Activated CD8-positive, alpha-beta memory T cell treated with anti-CD3 and anti-CD28 coated beads for 48 hours (primary cell): ENCODE results near the gene KPNB1.

Experiments
- DNase-seq, 3 experiments: peaks; one replicate each; pipeline ENCODE4 v3.0.0-alpha.2; 2020; ENCODE audit warnings: low read depth in 2 of 3, low spot score in 2 of 3

KPNB1 gene

DNA sequence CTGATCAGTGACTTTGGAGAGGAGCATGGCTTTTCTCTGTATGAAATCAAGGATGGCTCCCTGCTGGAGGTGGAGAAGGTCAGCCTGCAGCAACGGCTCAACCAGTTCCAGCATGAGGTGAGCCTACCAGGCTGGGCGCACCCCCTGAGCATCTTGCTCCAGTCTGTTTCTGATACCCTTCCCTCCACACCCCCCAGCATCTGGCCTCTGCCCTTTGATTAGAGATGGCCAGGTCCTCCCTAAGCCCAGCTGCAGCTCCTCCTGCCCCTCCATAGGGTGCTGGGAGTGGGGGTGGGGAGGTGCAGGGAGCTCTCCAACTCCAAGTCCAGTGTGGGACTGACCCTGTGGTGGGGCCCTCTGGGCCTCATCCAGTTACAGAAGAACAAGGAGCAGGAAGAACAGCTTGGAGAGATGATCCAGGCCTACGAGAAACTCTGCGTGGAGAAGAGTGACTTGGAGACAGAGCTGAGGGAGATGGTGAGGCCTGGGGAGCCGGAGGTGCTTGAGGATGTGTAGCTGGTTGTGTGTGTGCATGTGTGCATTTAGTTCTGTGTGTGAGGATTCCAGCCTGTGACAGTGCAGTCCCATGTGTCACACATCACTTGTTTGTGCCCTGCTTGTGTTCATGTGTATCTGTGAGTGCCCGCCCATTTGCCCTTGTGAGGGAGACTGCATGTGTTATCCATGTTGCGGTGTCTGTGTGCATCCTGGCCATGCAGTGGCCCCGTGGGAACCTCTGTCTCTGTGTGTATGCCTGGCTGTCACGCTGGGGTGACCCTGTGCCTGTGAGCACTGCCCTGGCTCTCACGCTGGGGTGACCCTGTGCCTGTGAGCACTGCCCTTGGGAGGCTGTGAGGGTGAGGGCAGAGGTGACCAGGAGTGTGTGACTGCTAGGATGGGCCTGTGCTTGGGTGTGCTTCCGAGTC lies 47.3 kb downstream of the KPNB1 start:
- DNase-seq = no peak

DNA sequence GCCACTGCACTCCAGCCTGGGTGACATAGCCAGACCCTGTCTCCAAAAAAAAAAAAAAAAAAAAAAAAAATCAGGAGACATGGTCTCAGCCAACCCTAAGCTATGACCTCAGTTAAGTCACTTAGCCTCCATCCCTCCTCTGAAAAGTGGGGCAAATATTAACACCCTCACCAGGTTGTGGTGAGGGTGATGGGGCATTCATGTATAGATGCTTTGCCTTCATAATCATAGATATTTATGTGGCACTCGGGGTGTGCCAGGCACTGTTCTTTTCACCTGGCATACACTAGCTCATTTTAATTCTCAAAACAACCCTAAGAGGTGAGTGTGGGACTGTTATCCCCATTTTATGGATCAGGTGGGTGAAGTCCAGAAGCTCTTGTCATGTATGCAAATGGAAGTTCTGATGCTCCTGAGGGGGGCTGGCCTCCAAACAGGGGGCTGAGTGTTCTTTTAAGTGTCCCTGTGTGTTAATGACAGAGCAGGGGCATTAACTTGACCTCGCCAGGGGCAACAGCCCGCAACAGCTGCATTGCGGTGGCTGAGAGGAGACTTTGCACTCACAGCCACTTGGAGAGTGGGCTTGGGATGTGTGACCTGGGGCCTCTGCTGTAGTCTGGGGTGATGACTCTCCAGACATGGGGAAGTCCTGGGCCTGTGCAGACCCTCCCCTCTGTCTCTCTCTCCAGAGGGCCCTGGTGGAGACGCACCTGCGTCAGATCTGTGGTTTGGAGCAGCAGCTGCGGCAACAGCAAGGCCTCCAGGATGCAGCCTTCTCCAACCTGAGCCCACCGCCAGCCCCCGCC lies 48.4 kb downstream of the KPNB1 start:
- DNase-seq = no peak

DNA sequence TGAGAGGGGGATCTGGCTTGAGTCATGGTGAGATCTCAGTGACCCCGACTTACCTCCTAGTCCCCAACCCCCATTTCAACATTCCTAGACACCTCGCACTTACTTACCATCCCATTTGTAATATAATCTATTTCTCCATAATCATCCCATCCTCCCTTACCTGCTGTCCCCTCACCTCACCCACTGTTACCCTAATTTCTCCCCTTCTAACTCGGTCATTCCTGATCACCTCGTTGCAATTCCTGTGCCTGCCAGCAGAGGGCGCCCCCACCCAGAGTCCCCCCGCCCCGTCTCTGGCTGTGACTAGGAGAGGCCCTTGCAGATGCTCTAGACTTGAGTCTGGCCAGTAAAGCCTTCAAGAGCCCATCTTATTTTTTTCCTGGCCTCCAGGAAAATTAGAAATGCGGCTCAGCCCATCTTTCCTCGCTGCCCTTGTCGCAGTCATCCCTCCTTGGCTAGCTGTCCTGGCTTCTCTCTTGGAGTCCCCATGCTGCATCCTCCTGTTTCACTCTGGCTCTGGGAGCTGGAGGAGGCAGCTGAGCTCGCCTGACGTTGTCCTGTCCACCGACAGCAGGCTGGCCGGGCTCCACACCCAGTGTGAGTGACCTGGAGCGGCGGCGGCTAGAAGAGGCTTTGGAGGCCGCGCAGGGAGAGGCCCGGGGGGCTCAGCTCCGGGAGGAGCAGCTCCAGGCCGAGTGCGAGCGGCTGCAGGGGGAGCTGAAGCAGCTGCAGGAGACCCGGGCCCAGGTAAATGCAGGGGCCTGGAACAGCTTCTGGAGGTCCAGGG lies 49.2 kb downstream of the KPNB1 start:
- DNase-seq = peak in 1 of 3 experiments; percentile 96

DNA sequence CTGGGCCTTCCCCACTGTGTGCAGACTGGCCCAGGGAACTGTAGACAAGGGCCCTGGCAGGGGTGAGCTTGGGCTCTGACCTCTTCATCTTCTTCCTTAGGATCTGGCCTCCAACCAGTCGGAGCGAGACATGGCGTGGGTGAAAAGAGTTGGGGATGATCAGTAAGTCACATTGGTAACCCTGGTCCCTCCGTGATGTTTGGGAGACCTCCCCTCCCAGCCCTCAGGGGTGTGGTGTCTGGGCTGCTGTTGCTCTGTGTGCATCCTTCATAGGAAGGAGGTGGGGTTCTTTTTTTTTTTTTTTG lies 49.8 kb downstream of the KPNB1 start:
- DNase-seq = no peak

DNA sequence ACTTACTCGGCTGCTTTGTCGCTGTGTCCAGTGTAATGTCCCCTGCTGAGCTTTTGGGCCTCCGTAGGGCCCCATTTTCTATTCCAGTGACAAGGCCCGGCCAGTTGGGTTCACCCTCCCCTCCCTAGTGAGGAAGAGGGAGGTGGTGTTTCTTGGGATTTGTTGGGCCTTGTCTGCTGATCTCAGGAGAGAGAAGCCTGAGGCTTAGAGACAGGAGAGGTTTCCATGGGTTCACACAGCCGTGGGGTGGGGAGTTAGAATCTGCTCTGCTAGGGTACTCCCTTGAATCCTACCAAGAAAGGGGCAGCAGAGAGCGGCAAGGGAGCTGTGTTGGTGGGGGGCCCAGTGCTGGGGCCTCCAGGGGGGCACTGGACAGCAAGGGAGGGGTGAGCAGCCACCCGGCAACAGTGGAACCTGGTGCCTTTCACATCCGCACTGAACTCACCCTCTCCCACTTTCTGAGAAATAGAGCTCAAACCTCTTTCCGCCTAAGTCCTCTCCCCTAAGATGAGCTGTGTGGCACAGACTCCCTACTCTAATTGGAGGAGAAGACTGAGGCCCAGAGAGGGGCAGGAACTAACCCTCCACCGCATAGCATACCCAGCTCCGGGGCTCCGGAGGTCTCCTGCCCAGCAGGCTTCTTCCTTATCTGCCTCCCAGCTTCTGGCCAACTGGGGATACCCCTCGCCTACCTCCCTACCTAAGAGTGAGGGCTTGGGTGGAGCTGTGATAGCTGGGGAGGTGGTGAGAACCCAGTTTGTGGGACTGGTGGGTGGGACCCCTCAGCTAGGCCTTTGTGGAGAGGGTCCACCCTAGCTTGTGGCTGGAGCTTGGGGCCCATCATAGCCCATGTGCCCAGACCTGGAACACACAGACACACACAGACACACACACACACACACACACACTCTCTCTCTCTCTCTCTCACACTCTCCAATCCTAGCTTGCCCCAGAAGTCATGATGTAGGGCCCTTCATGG lies 51.0 kb downstream of the KPNB1 start:
- no peak for DNase-seq

DNA sequence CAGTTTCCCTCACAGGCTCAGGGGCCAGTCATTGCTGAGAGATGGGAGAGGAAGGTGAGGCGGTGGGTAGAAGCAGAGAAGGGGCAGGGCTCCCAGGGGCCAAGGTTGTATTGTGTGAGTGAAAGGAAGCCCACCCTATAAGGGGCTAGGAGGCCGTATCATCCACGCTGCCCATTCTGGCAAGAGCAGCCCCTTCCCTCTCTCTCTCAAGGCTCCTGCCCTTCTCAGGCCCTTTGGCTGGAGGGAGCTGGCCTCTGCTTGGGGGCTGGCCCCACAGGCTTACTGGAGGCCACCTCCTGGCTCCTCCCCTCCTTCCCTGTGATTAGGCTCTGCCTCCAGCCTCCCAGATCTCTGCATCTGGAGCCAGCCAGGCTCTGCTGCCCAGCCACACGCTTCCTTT lies 51.9 kb downstream of the KPNB1 start:
- no peak for DNase-seq

DNA sequence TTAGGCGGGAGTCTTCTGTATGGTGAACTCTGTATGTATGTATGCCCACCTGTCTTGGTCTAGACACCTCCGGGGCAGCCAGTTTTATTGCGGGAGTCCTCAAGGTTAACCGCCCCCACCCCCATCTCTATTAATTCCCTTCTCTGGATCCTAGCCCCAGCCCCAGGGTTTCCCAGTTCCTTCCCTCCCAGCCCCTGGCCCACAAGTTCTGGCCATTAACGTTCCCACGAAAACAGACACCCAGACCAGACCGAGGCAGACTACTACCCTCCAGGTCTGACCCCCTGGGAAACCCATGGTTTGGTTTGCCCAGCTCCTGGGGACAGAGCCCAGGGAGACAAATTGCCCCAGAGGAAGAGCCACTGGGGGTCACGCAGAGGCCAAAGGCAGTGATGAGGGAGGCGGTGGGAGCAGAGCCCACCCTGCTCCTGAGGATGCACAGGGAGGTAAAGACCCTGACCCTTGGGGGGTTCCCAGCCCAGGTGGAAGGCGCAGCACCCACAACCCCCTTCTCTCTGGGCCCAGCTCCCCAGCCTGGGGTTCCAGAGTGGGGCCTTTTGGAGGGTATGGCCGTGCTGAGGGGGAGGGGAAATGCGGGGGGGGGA lies 52.8 kb downstream of the KPNB1 start:
- DNase-seq = no peak

DNA sequence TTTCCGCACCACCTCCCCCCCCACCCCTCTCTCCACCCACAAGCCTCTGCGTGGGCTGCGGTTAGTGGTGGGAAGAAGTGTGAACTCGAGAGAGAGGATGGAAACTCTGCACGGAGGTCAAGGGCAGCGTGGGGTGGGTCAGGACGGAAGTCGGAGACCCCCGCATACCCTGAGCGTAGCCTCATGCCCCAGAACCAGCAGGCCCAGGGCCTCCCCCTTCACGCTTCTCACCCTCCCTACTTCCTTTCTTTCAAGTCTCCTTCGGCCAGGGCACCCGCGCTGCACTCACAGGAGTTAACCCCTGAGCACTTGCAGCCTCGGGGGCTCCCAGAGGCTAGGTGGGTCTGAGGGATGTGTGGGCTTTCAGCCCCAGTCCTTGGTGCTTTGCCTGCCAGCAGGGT lies 53.5 kb downstream of the KPNB1 start:
- no peak for DNase-seq

DNA sequence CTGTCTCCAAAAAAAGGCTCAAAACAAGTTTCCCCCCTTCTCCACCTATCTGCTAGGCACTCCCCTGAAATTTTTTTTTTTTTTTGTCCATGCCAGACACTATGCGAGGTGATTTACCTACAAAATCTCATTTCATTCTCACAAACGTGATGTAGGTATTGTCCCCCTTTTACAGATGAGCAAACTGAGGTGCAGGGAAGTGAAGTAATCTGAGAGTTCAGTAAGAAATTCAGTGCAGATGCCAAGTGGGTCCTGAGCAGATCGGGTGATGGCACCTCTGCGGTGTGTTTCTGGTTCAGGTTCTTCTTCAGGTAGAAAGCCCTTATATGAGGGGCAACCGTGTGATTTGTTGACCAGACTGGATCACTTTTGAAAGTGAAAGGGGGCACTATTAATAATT lies 54.0 kb downstream of the KPNB1 start:
- DNase-seq = no peak

DNA sequence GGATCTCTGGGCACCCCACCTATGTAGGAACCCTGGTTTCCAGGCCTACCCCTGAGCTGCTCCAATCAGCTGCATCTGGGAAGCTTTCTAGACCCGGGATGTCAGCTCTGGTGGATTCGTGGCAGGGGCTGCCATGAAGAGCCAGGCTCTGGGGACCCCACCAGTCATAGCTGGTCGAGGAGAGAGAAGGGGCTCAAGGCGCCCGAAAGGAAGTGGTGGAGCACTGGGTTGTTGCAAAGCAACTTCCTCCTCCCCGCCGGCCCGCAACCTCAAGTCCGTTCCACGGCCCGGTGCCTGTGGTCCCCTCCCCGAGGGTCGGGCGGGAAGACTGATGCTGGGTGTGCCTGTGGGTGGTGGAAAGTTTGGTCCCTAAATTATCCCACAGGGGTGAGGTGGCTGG lies 54.4 kb downstream of the KPNB1 start:
- no peak for DNase-seq

DNA sequence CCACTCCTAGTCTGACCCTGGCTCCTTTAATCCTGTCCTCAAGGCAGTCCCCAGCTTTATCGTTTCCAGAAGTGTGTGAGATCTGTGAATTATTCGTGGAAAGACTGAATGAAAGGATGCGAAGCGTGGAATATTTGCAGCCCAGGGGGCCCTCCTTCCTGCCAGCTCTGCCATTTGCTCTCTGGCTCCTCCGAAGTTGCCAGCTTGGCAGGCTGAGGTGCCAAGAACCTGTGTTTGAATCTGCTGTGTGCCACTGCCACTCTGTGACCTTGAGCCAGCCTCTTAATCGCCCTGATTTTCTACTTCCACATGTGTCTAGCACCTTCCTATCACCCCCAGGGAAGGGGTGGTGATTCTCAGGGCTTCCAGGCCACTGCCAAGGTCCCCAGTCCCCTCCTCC lies 55.0 kb downstream of the KPNB1 start:
- no peak for DNase-seq

DNA sequence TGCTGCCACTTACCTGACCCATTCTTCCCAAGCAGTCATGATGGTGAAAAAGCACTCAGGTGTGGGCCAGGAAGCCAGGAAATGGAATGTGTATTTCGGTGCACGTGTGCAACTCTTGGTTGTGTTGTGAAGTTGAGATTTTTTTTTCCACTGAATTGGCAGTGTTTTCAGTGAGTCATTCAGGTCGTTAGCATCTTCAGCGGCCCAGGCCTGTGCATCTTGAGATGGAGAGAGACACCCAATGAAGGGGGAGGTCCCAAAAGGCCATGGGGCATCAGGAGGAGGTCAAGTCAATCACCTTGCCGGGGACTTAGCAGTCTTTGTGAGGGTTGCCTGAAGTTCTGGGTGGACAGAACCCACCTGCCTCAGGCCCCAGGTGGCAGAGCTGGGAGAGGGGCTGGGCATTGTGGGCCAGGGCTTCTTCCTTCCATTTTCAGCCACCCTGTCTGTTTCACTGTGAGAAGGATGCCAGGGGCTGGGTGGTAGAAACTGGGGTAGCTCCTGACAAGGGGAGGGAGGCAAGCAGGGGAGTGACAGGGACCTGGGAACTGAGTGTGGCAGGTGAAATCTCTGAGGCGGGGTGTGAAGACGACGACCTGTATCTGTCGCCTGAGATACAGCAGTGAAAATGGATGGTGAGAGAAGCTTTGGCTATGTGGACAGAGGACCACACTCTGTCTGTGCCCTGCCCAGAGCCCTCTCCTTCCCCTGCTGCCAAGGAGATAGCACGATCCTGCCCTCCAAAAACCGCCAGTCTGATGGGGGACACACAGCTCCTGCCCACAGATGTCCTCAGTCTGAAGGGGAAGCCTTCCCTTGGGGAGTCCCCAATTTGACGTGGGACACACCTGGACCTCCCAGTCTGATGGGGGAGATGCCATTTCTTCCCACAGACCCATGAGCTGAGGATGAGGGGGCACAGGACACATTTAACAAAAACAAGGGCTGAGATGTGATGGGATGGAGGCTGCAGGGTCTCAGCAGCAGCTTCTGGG lies 56.1 kb downstream of the KPNB1 start:
- no peak for DNase-seq

DNA sequence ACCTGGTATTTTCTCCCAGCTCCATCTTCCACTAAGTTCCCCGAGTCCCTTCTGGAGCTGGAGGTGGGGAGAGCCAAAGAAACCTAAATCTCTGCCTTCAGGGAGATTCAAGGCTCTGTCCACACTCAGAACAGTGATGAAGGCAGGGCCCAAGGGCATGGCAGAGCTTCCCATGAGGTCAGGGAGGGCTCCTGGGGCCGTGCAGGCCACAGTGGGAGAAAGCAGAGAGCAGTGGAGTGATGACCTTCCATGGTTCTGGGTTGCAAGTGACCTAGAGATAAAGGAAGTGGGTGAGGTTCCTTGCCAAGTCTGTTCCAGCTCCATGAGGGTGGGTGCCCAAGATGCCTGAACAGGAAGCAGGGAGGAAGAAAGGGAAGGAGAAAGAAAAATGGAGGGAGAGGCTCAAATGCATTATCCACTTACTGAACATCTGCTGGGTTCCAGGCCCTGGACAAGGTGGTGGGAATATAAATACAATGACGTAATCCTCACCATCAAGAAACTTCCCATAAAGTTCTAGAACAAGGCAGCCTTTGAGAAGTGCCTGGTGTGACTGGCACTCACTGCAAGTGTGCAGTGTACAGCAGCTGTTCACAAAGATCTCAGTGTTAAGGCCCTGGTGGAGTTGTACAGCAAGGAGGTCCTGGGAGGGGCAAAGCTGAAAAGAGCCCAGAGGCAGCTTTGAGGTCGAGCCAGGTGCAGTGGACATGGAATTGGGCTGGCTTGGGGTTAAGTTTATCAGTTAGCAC lies 57.5 kb downstream of the KPNB1 start:
- DNase-seq = no peak

DNA sequence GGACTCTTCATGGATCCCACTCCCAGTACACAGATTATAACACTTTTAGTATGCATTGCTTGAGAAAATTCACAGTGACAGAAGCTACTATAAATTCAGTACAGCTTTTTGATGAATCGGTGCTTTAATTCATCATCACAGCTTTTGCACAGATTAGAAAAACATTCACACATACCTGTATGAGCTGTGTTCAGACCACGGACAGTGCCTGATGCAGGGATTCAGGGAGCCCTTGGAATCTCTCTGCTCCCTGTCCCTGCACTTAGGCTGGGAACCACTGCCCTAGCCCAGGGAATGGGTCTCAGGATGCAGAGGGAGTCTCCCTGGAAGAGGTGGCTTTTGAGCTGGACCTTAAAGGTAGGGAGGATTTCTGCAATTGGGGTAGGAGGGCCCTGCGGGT lies 58.2 kb downstream of the KPNB1 start:
- DNase-seq = no peak

DNA sequence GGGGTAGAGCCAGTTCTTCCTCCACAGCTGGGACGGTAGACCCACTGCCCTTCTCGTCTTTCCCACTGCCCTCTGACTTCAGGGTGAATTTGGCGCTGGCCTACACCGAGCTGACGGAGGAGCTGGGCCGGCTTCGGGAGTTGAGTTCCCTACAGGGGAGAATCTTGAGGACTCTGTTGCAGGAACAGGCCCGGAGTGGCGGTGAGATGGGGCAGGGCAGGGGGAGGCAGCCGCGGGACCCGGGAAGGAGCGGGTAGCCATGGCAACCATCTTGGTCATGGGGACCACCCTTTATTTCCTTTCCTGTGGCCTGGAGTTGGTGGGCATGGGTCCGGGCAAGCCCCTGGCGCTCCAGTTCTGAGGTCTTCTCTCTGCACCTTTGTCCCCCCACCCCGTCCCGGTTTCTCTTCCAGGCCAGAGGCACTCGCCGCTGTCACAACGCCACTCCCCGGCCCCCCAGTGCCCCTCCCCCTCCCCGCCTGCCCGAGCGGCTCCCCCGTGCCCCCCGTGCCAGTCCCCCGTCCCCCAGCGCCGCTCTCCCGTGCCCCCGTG lies 58.7 kb downstream of the KPNB1 start:
- DNase-seq = no peak

DNA sequence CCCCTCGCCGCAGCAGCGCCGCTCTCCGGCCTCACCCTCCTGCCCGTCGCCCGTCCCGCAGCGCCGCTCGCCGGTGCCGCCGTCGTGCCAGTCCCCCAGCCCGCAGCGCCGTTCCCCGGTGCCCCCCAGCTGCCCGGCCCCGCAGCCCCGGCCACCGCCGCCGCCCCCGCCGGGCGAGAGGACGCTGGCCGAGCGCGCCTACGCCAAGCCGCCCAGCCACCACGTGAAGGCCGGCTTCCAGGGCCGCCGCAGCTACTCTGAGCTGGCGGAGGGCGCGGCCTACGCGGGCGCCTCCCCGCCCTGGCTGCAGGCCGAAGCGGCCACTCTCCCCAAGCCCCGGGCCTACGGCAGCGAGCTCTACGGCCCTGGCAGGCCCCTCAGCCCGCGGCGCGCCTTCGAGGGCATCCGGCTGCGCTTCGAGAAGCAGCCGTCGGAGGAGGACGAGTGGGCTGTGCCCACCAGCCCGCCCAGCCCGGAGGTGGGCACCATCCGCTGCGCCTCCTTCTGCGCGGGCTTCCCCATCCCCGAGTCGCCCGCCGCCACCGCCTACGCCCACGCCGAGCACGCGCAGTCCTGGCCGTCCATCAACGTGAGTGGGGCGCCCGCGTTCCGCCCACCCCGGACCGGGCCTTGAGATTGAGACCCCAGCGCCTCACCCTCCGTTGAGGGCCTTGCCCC lies 59.3 kb downstream of the KPNB1 start:
- DNase-seq = no peak

DNA sequence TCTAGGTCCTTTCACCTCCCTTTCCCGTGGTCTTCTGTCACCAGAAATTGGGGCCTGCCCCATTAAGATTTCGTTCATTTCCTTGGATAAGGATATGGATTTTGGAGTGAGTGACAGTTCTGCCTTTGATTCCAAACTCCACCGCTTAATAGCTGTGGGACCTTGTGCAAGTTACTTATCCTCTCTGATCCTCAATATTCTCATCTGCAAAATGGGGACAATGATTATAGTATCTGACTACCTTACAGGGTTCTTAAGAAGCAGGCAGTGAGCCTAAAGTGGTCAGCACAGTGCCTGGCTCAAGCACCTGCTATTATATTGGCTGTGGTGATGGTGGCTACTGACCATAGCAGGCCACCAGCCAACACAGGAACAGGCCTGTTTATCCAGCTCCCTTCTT lies 59.9 kb downstream of the KPNB1 start:
- DNase-seq = no peak
